Glutamatergic neuron (in vitro differentiated cells): ENCODE measurements around the gene HOMER2. TPM values are rescaled to one million over a fixed set of nuclear protein-coding genes. Genes with fewer than 3 reads are reported as not detected.
A peak's percentile ranks its signal among the peaks of the same experiment; 100 is the strongest.

Source experiments
- DNase-seq: peaks from one replicate; pipeline ENCODE4 v3.0.0; 2022
- H3K27ac Mint-ChIP-seq: one replicate; pipeline ENCODE4 v1.8.0; 2020; ENCODE audit warnings: mild to moderate bottlenecking, mixed read lengths, inconsistent platforms; ENCODE audit not compliant: unreplicated experiment
- H3K27me3 Mint-ChIP-seq: one replicate; pipeline ENCODE4 v1.8.0; 2020; ENCODE audit warnings: mild to moderate bottlenecking, moderate library complexity, mixed read lengths, inconsistent platforms; ENCODE audit not compliant: unreplicated experiment
- H3K36me3 Mint-ChIP-seq: one replicate; pipeline ENCODE4 v1.8.0; 2020; ENCODE audit warnings: mild to moderate bottlenecking, mixed read lengths, inconsistent platforms; ENCODE audit not compliant: unreplicated experiment
- H3K4me1 Mint-ChIP-seq: one replicate; pipeline ENCODE4 v1.8.0; 2020; ENCODE audit warnings: mild to moderate bottlenecking, low read depth, mixed read lengths, inconsistent platforms; ENCODE audit not compliant: unreplicated experiment
- H3K4me3 Mint-ChIP-seq: one replicate; pipeline ENCODE4 v1.8.0; 2020; ENCODE audit warnings: mild to moderate bottlenecking, mixed read lengths, inconsistent platforms; ENCODE audit not compliant: unreplicated experiment
- H3K9me3 Mint-ChIP-seq: one replicate; pipeline ENCODE4 v1.8.0; 2020; ENCODE audit warnings: mild to moderate bottlenecking, moderate library complexity, mixed read lengths, inconsistent platforms; ENCODE audit not compliant: unreplicated experiment
- total RNA-seq: library from RNA; stranded (reverse); fragmentation: NEBNext Ultra II Directional; extraction: Animal tissue kit (Norgen Biotek cat#: 25700); gene quantifications from one replicate; pipeline ENCODE4 v1.2.1, GENCODE V29; 2021; ENCODE audit not compliant: unreplicated experiment
- TF ChIP-seq, protein P1 (sequence below): fragments of 200-600 bp; sonication (generic); IDR thresholded peaks from one replicate; pipeline ENCODE4 v1.5.0; 2021; ENCODE audit not compliant: partially characterized antibody, unreplicated experiment

The HOMER2 gene
- total RNA-seq, 1 donor from 2014 or later = 32.6 TPM

DNA sequence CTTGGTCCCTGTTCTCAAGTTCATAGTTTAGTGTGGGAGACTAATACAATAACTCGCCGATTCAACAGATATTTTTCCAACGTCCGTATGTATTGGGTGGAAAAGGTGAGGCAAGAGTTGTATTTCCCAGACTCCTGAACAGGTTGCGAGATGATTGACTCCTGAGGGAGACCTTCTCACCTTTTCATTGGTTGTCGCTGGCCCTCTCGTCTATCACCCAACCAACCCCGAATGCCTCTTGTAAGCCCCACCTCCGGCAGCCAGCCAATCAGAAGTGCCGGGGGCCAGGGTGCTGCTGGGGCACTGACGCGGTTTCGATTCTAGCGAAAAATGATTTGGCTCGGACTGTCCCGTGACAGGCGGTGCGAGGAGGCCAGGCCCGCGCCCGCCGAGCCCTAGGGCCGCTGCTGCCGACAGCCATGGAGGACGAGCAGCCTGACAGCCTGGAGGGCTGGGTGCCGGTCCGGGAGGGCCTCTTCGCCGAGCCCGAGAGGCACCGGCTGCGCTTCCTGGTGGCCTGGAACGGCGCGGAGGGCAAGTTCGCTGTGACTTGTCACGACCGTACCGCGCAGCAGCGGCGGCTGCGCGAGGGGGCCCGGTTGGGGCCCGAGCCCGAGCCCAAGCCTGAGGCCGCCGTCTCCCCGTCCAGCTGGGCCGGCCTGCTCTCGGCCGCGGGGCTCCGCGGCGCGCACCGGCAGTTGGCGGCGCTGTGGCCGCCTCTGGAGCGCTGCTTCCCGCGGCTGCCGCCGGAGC lies 143.0 kb downstream of the HOMER2 start, which contains the start of gene WHAMM:
WHAMM (plus strand) TSS at position 321 of the 753 bp plus-strand sequence; CDS start at position 420, 99 bp downstream.
- no peaks in the 10 kb centered on the region for H3K9me3 Mint-ChIP-seq

DNA sequence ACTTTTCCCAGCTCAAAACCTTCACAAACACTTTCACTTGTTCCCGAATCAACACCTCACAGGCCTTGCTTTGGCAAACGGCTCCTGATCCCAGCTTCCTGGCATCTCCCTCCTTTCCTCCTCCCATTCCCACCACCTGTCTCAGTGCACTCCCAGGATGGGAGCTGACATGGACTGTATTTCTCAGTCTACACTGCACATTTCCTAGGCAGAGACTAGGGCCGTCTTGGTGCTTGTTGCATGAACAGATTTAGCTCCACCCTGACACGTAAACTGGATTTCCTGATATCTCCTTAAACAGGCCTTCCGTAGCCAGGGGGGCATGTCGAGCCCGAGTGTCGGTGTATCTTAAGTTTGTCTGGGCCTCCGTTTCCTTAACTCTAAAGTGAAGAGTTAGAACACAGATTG lies 143.9 kb downstream of the HOMER2 start:
- Mint-ChIP-seq H3K27ac (no peak overlapping the region), H3K4me1 (peaks cover 15% of the 10 kb centered on the region)

More for the DNA sequence above, 143.0 kb downstream of the HOMER2 start, which contains the start of gene WHAMM:
- Mint-ChIP-seq H3K36me3 (no peaks in the 10 kb centered on the region), H3K27ac (peak within 1 kb of the TSS; percentile 87), H3K4me3 (peak within 1 kb of the TSS; percentile 98), H3K4me1 (peaks cover 13% of the 10 kb centered on the region), H3K27me3 (peaks cover 2% of the 10 kb centered on the region)
- TF ChIP-seq, protein P1, sequence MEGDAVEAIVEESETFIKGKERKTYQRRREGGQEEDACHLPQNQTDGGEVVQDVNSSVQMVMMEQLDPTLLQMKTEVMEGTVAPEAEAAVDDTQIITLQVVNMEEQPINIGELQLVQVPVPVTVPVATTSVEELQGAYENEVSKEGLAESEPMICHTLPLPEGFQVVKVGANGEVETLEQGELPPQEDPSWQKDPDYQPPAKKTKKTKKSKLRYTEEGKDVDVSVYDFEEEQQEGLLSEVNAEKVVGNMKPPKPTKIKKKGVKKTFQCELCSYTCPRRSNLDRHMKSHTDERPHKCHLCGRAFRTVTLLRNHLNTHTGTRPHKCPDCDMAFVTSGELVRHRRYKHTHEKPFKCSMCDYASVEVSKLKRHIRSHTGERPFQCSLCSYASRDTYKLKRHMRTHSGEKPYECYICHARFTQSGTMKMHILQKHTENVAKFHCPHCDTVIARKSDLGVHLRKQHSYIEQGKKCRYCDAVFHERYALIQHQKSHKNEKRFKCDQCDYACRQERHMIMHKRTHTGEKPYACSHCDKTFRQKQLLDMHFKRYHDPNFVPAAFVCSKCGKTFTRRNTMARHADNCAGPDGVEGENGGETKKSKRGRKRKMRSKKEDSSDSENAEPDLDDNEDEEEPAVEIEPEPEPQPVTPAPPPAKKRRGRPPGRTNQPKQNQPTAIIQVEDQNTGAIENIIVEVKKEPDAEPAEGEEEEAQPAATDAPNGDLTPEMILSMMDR = no peak
- peak; percentile 95 for DNase-seq

DNA sequence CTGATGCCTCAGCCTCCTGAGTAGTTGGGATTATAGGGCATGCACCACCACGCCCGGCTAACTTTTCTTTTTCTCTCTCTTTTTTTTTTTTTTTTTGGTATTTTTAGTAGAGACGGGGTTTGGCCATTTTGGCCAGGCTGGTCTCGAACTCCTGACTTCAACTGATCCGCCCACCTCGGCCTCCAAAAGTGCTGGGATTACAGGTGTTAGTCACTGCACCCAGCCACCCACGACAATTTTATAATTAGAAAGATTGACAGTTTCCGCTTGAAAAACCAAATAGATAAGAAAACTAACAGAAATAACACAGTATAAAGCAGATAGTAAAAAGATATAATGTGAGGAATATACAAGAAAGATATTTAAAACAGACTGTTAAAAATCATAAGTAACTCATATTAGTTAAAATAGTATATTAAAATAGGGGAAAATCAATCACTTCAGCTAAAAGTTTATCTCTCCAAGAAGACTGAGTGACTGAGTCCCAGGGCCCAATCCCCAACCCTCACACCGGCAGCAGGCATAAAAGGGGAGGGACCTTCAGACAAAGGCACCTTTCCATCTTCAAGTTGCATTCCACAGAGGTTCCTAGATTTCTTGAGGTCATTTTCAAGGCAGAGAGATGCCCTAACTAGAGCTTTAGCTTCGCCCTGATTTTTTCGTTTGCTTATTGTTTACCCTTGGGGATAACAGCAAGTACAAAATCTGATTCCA lies 144.4 kb downstream of the HOMER2 start:
- Mint-ChIP-seq H3K9me3 (no peaks in the 10 kb centered on the region), H3K36me3 (no peaks in the 10 kb centered on the region), H3K27me3 (peaks cover 2% of the 10 kb centered on the region), H3K27ac (no peak overlapping the region), H3K4me1 (peaks cover 15% of the 10 kb centered on the region), H3K4me3 (no peak overlapping the region)
- TF ChIP-seq, protein P1 = no peak
- no peak for DNase-seq

More for the DNA sequence above, 143.9 kb downstream of the HOMER2 start:
- no peaks in the 10 kb centered on the region for H3K9me3 Mint-ChIP-seq
- TF ChIP-seq, protein P1 = no peak
- peaks cover 2% of the 10 kb centered on the region for H3K27me3 Mint-ChIP-seq
- no peak for DNase-seq
- H3K36me3 Mint-ChIP-seq = no peaks in the 10 kb centered on the region
- H3K4me3 Mint-ChIP-seq = peak overlapping the region; percentile 79

DNA sequence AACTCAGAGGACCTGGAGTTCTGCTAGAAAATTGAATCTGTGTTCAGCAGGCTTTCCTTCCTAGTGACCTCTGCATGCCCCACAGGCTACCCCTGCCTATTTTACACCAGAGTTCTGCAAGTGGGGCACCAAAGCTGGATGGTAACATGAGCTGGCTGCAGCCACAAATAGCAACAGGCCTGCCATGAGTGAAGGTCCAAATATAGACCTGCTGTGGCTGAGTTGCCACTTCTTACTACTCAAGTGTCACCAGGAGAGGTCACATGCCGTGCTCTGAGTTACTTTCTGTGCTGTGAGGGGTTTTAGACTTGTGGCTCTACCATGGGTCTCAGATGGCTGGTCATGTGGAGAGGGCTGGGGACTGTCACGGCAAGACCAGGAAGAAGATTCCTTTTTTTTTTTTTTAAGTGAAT lies 146.5 kb downstream of the HOMER2 start, which contains the start of gene FSD2:
FSD2 (minus strand) TSS at position 76 of the 413 bp plus-strand sequence. CDS start 18,679 bp downstream, outside the sequence.
- no peak within 1 kb of the TSS for H3K4me3 Mint-ChIP-seq
- no peak within 1 kb of the TSS for H3K27ac Mint-ChIP-seq
- H3K9me3 Mint-ChIP-seq = no peaks in the 10 kb centered on the region
- TF ChIP-seq, protein P1 = no peak
- H3K27me3 Mint-ChIP-seq = peaks cover 2% of the 10 kb centered on the region
- no peaks in the 10 kb centered on the region for H3K36me3 Mint-ChIP-seq
- DNase-seq = no peak
- H3K4me1 Mint-ChIP-seq = peaks cover 11% of the 10 kb centered on the region

GRCh38 chr15:82804575-82804949 lies 148.0 kb downstream of the HOMER2 start:
- H3K27me3 Mint-ChIP-seq = peaks cover 2% of the 10 kb centered on the region
- no peak for DNase-seq
- H3K4me3 Mint-ChIP-seq = no peak overlapping the region
- no peak overlapping the region for H3K27ac Mint-ChIP-seq
- H3K36me3 Mint-ChIP-seq = no peaks in the 10 kb centered on the region
- peaks cover 5% of the 10 kb centered on the region for H3K4me1 Mint-ChIP-seq
- no peaks in the 10 kb centered on the region for H3K9me3 Mint-ChIP-seq
- TF ChIP-seq, protein P1 = no peak
